Activated CD8-positive, alpha-beta memory T cell treated with anti-CD3 and anti-CD28 coated beads, Interleukin-2, amount 50 U/mL, for 24 hours (primary cell): ENCODE results near the gene LPAR3.
"Not testable (repeated sequence)": the region's sequence is repeated elsewhere in the genome, so short reads cannot be mapped to it uniquely, and the experiment has no call there.

ENCODE experiments used
- DNase-seq: peaks from one replicate; pipeline ENCODE4 v3.0.0-alpha.2; 2020; ENCODE audit errors: extremely low read depth

LPAR3 gene

DNA sequence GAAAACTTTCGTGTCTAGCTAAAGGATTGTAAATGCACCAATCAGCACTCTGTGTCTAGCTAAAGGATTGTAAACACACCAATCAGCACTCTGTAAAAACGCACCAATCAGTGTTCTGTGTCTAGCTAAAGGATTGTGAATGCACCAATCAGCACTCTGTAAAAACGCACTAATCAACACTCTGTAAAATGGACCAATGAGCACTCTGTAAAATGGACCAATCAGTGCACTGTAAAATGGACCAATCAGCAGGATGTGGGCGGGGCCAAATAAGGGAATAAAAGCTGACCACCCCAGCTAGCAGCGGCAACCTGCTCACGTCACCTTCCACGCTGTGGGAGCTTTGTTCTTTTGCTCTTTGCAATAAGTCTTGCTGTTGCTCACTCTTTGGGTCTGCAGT lies 9.7 kb upstream of the LPAR3 start:
- not testable (repeated sequence) for DNase-seq

DNA sequence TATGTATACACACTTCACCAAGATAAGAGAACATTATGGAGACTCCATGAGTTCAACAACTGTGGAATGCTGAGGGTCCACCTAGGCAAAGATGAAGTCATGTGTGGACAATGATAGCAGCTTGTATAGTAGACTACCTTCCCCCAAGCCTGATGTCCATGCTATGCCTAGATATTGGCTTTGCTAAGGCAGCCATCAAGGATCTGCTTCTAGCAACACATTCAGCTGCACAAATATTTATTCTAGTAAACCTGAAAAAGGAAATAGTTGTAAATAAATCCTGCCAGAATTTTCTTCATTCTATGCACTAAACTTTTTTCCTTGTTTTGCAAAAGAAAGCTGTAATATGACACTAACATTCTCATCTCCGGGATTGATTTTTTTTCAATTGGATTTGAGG lies 7.0 kb upstream of the LPAR3 start:
- no peak for DNase-seq

DNA sequence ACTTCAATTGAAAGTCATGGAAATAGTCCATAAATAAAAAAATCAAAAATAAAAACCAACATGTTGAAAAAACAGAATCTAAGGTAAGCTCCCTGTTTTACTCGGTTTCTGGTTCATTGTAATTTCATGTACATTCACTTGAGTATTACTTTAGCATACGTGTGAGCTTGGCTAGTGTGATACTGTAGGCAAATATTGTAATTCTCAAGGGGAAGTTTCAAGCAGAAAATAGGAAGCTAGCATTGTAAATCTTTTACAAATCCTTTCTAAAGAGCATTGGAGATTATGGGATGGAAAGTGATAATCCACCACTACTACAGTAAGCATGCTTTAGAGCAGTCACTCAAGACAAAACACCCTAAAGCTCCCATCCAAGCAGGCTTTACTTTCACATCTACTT lies 3.3 kb upstream of the LPAR3 start:
- no peak for DNase-seq

DNA sequence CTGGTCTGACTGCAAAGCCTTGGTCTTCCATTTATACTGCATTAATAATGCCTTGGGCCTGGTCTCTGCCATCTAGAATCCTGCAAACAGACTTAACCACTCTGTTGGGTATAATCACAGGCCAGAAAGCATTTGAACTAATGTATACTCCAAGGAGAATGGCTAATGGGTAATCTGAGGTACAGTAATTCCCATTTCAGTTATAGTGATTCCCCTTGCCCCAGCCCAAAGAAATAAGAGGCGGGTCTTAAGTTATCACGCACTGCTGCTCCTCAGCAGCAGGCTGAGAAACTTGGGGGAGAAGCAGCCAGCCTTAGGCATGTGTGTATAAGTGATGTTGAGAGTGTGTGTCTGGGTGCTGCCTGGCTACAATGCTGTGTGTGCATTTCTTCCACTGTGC lies 2.4 kb downstream of the LPAR3 start:
- no peak for DNase-seq

DNA sequence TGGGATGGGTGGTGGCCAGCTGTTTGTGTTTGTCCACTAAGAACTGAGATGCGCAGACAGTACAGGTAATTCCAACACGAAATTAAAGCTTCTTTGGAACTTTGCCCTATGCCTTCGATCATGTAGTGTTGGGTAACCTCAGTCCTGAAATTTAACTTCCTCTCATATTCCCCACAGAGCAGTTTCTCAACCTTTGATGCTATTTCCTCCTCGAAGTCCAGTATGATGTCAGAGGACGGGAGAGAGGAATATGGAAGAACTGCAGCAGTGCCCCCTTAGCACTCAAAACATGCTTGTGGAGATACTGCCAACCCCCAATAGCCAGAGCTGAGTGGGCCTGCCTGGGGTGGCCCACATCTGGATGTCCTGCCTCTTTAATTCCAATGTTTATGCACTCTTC lies 3.6 kb downstream of the LPAR3 start:
- no peak for DNase-seq

DNA sequence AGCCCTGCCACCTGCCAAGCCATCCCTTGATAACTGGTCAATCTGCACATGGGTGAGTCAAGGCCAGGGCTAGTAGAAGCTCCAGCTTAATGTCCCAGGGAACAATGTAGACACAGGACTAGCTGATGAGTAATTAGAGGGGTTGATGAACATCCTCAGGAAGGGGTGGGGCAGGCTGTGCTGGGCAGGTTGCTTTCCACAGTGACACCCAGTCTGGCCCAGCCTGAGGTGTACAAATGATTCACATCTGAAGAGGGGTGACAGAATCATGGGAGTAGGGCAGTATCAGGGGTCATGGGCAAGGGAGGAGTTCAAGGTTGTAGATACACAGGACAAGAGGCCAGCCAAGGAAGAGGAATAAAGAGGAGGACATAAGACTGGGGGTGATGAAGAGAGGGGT lies 4.3 kb downstream of the LPAR3 start:
- no peak for DNase-seq

DNA sequence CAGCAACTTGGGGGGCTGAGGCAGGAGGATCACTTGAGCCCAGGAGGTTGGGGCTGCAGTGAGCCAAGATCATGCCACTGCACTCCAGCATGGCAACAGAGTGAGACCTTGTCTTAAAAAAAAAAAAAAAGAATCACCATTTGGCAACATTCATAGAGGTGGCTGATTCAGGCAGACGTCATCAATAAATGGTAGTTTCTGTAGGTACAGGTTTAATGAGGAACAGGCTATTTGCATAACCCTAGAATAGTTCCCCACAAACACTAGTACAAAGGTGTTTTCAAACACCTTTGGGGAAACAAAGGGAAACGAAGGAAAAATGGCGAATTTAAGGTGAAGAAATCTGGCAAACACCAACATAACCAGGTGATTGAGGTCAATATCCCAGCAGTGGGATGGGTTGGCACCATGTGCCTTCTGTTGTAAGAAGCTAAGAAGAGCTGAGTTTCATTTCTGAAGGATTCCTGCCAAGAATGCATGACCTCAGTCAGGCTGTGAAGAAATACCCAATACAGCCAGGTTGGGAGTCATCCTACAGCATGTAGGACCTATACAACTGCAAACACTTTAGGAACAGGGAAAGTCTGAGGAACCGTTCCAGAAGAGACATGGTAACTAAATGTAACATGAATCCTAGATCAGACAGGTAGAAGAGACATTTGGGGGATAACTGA lies 5.6 kb downstream of the LPAR3 start:
- no peak for DNase-seq

DNA sequence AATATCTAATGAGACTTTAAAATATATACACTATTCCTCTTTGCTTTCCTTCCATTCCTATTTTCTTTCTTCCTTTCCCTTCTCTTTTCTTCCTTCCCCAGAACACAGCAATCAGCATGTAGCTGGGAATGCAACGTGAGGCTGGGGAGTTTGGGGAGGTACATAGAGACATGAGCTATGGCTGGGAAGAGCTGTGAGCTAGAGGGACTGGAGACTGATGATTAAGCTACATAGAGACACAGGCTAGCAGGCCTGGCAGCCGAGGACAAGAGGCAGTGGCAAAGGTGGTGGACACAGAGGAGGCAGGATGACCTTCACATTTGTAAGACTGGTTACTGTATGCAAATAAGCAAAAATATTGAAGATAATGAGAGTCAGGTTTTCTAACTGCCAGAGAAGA lies 7.5 kb downstream of the LPAR3 start:
- DNase-seq: no peak

DNA sequence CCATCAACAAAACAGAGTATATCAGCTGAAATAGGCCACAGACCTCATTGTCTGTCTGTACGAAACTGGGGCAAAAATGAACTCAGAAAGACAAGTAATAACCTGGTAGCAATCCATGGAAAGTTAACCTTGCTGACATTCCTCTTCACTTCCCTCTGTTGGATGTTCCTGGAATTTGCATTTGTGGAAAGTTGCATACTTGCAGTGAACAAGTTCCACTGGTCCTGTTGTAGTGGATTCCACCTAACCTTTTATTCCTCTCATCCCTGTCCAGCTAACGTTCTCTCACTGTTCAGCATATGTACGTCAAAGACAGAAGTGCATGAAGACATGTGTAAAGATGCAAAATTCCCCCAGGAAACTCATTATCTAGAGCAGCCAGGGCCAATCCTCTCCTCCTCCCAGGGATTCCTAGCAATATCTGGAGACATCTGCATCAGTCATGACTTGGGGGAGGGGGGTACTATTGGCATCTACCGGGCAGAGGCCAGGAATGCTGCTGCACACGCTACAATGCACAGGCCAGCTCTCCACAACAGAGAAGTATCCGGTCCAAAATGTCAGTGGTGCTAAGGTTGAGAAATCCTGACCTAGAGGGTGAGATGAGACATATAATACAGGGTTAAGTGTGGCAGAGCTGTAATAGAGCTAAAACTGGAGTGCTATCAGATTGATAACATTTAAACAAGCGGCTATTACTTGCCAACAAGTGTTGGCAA lies 8.2 kb downstream of the LPAR3 start:
- DNase-seq: no peak

DNA sequence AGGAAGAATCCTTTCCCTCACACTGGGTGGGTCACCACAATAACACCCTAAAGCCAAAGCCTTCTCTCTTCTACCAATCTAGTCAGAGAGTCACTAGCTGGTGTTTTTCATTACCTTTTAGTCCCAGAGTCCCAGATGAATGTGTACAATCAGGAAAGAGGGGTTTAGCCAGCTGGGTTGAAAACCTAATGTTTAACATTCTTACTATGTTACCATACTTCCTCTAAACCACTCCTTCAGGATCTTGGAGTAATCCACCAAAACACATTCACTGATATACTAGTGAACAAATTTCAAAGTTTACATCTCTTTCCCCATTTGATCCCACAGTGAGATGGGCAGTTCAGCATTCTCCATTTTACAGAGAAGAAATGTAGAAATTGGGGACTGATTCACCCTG lies 9.7 kb downstream of the LPAR3 start:
- no peak for DNase-seq

DNA sequence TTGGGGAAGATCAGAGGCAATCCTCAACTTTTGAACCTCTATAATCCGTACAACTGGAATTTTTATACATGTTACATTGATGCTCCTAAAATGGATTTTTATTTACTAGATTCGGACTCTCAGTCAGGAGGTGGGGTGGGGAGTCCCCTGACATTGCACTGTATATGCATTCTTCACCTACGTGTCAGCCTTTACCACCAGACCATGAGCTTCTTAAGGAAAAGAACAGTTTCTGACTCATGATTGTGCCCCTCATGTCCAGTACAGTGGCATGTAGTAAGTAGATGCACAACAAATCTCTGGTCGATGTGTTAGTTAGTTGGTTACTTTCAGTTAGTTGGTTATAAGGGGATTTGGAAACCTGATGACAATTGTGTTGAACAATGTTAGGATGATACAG lies 15.4 kb downstream of the LPAR3 start:
- DNase-seq: no peak

DNA sequence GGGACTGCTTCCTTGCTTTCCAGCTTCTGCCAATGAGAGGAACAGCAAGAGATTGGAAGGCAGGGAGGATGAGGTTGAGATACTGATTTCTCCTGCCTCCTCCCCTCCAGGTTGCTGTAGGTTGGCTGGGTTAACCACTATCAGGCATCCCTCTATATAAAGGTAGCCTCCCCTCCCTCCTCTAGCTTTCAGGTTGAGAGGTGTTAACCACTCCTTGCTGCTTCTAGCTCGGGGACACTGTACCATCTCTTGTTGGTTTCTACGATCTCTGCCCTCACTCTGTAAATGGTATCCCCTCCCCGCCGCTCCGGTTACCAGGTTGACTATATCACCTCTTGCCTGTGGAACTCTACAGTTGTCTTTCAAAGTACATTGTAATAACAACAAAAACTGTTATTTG lies 16.7 kb downstream of the LPAR3 start:
- no peak for DNase-seq

DNA sequence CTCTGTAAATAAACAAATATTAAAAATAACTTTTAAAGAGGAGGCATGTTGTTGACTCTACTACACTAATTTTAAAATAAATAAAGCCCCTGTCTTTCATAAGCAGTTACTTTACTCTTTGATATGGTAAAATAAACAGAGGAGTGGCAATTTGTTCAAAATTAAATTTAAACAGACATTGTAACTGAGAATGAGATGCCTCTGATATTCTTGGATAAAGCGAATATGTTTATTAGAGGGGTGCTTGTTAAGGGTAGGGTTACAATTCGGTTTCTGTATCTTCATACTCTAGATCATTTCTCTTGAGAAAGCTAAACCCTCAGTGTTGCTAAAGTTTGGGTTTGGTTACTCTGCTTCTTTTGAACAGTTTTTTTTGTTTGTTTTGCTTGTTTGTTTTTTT lies 19.6 kb downstream of the LPAR3 start:
- no peak for DNase-seq

DNA sequence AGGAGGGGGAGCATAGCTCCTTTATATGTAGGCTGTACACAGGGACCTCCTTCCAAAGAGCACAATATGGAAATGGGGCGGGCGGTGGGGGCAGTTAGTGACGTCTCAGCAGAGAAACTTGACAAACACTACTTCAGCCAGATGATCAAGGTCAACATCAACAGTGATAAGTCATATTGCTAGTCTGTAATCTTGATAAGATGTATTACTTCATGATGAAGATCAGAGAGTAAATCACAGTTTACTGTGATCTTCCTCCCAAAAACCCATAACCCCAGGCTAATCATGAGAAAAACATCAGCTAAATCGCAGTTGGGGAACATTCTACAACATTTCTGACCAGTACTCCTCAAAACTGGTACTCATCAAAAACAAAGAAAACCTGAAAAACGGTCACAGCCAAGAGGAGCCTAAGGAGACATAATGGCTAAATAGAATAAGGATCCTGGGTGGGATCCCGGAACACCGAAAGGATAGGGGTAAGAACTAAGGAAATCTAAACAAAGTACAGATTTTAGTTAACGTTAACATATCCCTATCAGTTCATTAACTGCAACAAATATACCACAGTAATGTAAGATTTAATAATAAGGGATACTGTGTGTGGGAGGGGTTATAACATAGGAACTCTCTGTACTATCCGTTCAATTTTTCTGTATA lies 20.2 kb downstream of the LPAR3 start:
- no peak for DNase-seq

DNA sequence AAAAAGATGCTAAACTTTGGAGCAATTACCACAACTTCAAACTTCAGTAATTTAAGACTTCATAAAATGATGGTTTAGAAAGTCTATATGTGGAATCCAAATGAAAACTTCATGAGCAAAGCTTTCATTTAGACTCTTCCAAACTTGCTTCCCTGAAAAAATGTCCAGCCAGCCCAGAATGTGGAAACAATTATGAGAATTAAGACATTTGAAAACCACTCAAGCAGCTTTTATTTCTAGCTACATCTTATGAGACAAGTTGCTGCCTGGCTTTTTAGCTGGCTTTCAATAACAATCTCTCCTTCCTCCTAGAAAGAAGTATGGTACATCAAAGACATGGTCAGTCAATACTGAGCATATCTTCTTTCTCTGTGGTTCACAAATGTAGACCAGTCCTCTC lies 21.8 kb downstream of the LPAR3 start:
- no peak for DNase-seq

DNA sequence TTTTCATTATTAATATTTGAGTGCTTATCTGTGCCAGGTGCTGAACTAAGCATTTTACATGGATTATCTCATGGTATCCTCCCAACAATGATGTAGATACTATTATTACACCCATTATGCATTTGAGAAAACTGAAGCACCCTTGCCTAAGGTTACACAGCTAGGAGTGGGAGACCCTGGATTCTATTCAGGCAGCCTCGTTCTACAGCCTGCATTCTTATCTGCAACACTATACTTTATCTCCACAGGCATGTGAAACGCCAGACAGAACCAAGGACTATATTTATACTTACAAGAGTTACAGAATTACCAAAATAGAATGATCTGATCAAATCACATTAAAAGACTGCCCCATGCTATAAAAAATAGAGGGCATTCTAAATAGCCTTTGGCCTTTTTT lies 22.4 kb downstream of the LPAR3 start:
- no peak for DNase-seq

DNA sequence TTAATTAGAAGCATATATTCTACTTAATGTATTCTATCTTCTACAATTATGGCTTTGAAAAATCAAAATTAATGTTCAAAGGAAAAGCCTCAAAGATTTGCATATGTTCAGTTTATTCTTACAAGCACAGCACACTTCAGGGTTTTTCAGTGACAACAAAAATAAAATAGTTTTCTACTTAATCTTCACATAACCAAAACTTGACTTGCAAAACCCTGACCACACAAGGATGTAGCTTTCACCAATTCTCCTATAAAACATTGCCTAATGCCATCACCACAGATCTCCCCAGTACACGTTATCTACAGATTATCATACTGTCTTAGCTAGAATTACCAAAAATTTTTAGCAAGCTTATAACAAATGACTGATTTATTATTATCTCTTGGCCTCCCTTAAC lies 23.3 kb downstream of the LPAR3 start:
- no peak for DNase-seq

DNA sequence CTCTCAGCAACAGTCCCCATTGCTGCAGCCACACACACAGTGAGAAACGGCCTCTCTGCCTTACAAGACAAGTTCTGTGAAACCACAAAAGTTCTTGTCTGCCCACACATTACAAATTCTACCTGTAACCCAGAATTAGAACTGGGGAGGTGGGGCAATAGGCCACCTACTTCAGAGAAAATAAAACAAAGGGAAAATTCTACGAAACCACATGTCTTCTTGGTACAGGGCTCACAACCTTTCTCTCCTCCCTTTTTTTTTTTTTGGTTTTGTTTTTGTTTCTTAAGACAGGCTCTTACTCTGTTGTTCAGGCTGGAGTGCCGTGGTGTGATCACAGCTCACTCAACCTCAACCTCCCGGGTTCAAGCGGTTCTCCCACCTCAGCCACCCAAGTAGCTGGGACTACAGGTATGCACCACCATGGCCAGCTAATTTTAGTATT lies 30.2 kb downstream of the LPAR3 start:
- DNase-seq: peak; percentile 5

DNA sequence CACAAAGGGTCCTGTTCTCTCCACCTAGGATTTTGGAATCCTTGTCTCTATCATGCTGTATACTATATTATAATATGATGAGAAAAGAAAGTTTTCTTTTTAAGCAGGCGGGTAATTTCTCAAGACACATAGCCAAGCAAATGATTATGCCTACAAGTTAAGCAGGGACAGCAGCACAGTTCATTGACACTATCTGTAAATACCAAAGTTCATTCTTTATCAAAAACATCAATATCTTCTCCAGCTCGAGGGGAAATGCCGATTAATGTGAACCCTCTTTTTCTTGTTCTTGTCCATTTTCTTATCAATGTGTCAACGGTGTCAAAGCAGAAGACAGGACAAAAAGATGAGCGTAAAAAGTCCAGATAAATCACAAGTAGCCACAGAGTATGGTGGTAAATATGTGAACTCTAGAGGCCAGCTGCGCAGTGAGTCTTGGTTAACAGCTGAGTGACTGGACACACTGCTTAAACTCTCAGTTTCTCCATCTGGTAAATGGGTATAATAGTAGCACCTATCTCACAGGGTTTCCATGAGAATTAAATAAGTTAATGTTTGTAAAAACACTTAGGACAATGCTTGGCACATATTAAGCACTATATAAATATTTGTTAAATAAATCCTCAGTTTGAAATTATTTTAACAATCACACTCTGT lies 30.9 kb downstream of the LPAR3 start:
- DNase-seq: no peak

DNA sequence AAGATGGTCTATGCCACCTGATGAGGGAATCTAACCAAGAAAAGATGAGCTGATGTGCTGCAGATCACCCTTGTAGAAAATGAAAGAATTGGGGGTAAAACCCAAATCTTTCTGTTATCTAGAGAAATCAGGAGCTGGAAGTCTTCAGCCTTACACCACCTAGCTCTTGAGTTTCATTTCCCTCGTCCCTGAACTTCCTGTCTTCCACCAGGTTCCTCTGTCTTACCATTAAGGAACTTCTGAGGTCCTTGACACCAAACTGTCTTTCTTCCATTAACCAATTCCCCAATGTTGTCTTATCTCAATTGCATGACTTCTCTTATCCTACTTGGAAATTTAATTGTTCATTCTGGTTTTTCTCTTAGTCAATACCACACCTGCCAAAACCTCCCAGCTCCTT lies 31.5 kb downstream of the LPAR3 start:
- no peak for DNase-seq

DNA sequence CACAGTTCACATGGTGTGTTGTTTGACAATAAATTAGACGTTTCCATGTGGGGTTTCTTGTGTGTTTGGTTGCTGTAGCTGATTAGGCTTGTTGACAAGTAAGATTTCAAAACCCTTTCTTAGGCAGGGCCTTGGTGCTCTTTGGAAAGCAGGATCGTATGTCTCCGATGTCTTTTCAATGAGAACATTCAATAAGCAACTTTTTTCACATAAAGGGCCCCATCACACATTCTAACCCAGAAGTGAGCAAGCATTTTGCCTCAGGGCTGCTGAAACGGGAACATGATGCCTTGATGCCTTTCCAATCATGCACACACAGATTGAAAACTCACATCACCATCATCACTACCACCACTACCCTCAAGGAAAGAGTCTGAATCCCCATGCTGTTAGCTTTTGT lies 33.1 kb downstream of the LPAR3 start:
- no peak for DNase-seq

DNA sequence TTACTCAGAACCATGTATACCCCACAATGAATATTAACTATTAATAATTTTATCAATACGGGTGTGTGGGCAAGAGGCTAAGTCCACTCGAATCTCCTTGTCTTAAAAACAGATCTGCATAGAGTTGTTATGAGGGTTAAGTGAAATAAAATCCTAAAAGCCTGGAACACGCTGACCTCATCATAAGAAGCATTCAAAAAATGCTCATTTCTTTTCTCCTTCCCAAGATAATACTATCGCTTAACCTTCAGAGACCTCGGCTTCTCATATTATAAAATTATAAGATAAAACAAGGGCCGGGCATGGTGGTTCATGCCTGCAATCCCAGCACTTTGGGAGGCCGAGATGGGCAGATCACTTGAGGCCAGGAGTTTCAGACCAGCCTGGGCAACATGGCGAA lies 35.1 kb downstream of the LPAR3 start:
- no peak for DNase-seq
